ENCODE results near the gene LRRFIP2. TPM values are rescaled to one million over a fixed set of nuclear protein-coding genes. Genes with fewer than 3 reads are reported as not detected.
"Not testable (repeated sequence)": the region's sequence is repeated elsewhere in the genome, so short reads cannot be mapped to it uniquely, and the experiment has no call there.

LRRFIP2 gene
- total RNA-seq, 1 donor from 2014 or later, result 104 TPM

DNA sequence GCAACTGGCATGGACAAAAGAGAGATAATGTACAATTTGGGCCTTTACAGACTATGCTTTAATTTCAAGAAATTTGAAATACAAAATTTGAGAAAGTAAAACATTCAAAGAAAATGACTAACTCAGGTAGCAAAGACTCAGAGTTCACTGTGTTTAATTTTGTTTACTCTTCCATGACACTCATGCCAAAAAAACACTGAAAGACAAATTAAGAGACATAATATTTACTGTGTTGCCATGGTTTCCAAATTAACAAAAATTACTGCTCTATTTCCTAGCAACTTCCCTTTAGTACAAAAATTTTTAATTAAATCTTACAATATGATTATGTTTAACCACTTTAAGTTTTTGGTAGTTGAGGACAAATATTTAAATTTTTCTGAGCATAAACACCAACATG is 29.6 kb downstream of the LRRFIP2 start:
- peak; percentile 69 for DNase-seq (ENCODE audit: low read depth)

DNA sequence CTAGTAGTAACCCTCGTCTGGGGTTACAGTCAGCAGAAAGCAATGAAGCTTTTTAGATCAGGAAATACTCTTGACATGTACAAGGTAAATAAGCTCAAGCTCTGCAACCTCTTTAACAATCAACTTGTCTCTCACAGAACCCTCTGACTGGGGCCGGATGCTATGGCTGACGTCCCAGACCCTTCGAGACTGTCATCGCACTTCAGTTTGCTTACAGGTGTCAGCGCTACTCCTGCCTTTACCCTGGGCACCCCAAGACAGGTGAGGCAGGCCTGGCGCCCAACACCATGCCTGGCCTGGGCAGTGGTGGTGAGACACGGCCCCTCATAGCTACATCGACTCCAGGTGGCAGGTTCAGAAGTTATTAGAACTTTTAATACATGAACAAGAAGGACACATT is 30.6 kb downstream of the LRRFIP2 start:
- DNase-seq (ENCODE audit: low read depth), result no peak

DNA sequence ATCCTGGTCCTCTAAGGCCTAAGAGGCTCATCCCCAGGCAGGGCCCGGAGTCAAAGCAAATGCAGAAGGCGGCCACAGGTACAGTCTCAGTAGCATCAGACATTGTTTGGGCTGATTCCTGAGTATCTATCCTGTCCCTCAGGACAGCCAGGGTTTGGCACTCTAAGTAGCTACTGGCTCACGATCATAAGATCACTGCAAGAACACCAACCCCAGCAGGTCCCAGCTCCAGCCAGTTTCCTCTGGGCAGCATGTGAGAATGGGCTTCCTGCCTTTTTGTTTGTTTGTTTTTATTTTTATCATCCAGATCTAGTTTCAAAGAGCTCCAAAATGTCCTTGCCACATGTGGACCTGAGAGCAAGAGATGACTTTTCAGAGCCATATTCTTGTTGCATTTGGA is 32.7 kb downstream of the LRRFIP2 start:
- no peak for DNase-seq (ENCODE audit: low read depth)

DNA sequence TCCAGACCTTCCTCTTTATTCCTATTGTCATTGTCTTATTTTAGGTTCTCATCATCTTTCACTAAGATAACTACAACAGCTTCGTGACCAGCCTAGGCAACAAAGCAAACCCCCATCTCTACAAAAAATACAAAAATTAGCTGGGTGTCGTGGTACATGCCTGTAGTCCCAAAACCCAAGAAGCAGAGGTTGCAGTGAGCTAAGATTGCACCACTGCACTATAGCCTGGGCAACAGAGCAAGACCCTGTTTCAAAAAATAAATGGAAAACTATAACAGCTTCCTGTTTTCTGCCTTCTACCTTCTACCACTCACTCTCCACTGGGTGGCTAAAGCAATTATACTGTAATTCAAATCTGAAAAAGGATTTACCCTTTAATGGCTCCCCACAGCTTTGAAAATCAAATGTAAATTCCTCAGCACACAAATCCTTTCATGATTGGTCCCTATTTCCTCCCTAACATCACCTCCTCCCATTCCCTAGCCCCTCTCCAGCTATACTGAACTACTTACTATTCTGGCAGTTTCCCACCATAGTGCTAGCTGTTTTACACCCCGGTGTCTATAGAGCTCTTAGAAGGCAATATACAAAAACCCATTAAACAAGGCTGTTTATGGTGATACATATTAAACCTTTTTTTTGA is 33.4 kb downstream of the LRRFIP2 start:
- DNase-seq (ENCODE audit: low read depth), result no peak

DNA sequence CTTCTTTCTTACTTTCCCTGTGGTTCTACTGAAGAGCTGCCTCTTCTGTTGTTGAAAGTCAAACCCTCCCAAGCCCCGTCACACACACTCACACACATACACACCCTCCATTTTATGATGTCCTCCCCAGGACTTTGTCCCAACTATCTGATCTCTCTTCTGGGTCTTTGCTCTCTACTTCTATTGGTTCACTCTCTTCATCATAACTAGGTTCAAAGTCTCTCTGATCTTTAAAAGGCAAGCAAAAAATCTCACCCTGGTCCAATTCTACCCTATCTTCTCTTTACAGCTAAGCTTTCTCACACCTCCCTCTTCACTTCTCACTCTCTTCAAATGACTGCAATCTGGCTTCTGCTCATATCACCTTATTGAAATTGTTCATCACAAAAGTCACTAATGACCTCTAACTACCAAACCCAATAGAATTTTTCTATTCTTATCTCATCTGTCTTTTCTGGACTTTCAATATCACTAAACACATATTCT is 34.8 kb downstream of the LRRFIP2 start:
- DNase-seq (ENCODE audit: low read depth), result no peak

DNA sequence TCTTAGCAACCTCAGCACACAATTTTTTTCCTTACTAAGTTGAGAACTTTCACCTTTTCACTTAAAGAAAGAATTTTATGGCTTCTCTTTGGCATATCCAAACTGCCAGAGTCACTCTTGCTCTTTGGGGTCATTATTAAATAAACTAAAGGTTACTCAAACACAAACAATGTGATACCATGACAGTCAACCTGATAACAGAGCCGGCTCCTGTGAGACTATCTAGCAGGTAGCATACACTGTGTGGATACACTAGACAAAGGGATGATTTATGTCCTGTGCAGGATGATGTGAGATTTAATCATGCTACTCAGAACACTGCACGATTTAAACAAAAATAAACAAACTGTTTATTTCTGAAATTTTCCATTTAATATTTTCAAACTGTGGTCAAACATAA is 35.6 kb downstream of the LRRFIP2 start:
- DNase-seq (ENCODE audit: low read depth), result no peak

DNA sequence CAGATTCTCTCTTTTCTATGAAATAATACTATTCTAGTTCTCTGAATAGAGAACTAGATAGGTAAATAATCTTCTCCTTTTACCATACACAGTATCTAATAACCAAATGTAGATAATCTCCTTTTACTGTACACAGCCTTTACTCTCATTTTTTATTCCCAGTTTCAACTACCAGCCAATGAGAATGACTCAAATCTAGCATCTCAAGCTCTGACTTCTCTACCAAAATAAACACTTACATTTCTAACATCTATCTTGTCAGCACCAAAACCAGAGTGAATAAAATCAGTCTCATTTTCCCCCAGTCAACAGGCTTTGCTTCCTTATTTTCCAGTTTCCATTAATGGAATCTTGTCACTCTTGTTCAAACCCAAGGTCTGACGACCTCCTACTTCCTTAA is 36.9 kb downstream of the LRRFIP2 start:
- no peak for DNase-seq (ENCODE audit: low read depth)

DNA sequence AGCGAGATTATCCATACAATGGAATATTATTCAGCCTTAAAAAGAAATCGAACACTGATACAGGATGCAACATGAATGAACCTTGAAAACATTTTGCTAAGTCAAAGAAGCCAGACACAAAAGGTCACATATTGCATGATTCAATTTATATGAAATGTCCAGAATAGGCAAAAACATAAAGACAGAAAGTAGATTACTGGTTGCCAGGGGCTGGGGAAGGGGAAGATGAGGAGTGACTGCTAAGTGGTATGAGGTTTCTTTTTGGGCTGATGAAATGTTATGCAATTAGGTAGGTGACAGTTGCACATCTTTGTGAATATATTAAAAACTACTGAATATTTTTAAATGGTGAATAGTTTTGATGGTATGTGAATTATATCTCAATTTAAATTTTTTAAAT is 38.3 kb downstream of the LRRFIP2 start:
- no peak for DNase-seq (ENCODE audit: low read depth)

DNA sequence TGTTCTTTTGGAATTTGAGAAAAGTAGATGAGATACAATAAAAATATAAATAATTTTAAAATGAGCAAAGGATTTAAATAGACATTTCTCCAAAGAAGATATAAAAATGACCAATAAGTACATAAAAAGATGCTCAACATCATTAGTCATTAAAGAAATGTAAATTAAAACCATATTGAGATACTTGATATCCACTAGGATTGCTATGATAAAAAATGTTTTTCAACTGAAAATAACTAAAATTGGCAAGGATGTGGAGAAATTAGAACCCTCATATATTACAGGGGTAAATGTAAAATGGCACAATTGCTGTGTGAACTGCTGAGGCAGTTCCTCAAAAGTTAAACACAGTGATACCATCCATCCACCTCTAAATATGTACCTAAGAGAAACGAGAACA is 38.8 kb downstream of the LRRFIP2 start:
- no peak for DNase-seq (ENCODE audit: low read depth)

DNA sequence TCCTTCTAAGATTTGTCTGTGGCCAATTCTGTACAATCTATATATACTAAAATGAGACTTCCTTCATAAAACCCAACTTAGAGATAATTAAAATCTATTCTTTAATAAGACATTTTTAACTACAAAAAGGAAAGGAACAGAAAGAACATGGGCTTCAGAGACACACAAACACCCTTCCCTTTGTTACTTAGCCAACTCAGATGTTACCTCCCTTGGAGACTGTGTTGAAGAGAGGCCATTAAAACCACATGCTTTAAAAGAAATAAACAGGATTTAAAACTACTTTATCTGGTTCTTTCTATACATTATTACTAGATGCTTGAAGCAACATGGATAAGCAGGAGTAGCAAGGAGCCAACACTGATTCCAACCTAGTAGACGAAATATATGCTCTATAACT is 42.0 kb downstream of the LRRFIP2 start:
- no peak for DNase-seq (ENCODE audit: low read depth)

DNA sequence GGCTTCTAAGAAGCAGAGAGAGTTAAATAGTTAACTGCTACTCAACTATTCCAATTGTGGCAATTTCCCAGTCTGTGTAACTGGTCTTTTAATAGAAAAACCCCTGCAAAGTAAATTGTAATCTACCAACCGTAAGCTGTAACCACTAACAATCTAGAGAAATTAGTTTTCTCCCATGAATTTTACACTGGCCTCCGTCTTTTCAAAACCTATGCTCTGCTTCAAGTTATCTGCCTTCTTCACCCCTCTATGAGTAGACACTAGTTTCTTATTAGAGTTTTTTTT is 42.6 kb downstream of the LRRFIP2 start:
- DNase-seq (ENCODE audit: low read depth), result peak; percentile 22

DNA sequence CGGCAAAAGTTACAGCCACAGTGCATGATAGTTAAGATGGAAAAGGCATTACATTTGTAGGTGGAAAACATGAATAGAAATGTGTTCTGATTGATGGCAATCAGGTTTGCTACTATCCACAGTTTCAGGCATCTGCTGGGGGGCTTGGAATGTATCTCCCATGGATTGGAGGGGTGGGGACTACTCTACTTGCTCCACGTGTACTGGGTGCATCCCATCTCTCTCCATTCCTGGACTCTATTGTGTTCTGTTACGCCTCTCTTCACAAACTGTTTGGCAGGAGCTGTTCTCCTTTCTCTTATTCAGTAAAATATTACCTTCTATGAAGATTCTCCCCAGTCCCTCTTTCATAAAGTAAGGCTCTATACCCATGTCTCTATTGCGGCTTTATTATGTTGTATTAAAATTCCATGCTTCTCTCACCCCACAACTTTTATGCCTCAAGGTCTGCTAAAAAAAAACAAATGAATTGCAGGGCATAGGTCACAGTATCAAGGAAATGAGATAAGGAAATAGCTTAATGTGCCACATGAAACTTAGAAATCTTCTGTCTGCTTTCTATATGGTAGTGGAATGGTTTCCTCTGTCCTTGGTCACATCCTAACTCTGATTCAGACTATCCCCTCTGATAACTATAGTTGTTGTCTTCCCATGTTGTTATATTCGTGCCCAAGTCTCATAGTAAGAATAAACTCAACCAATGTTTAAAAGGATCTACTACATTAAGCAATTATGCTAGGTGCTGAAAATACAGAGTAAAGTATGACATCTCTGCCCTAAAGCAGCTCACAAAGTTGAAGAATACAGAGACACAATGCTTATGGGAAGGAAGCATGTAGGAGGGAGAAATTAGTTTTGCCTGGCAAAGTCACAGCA is 43.2 kb downstream of the LRRFIP2 start:
- DNase-seq (ENCODE audit: low read depth), result no peak

DNA sequence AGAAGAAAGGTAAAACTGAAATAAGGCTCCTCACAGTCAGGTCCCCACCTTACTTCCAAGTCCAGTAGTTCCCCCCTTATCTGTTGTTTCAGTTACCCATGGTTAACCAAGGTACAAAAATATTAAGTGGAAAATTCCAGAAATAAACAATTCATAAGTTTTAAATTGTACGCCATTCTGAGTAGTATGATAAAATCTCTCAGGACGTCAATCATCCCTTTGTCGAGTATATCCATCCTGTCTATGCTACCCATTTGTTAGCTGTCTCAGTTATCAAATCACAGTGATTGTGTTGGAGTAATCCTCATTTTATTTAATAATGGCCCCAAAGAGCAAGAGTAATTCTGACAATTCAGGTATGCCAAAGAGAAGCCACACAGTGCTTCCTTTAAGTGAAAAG is 43.9 kb downstream of the LRRFIP2 start:
- no peak for DNase-seq (ENCODE audit: low read depth)

DNA sequence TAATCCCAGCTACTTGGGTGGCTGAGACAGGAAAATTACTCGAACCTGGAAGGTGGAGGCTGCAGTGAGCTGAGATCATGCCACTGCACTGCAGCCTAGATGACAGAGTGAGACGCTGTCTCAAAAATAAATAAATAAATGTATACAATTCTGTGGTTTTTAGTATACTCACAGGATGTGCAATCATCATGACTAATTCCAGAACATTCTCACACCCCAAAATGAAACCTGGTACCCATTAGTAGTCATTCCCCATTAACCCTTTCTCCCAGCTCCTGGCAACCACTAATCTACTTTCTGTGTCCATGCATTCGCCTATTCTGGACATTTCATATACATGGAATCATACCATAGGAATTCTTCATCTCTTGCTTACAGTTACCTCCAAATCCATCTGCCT is 44.5 kb downstream of the LRRFIP2 start:
- no peak for DNase-seq (ENCODE audit: low read depth)

DNA sequence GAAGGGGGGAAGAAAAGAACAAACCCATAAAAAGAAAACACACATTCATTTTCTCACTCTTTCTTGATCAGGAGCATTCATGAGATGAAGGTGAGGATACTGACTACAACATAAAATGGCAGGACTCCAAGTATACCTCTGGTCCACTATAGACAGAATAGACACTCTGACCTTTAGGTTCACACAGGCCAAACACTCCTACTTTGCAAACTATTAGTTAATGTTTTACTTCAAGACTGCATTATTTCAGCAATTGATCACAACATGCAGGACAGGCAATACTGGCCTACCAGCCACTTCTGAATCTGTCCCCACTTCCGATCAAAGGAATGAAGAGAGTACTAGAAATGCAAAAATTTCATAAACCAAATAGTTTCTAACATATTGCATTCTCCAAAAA is 47.0 kb downstream of the LRRFIP2 start:
- DNase-seq (ENCODE audit: low read depth), result no peak

DNA sequence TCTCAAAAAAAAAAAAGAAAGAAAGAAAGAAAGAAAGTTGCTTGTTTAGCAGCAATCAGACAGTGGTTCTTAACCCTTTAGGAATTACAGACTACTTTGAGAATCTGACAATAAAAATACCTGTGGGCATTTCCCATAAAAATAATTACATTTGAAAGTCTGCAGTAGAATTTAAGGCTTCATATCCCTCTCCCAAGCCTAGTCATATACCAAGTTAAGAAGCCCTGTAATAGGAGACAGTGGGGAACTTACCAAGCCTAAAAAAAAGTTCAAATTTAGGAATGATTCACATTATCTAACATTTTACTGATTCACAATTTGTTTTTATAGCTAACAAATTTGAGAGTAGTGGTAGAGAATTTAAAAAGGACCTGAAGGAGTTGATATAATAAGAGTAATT is 47.5 kb downstream of the LRRFIP2 start:
- no peak for DNase-seq (ENCODE audit: low read depth)

DNA sequence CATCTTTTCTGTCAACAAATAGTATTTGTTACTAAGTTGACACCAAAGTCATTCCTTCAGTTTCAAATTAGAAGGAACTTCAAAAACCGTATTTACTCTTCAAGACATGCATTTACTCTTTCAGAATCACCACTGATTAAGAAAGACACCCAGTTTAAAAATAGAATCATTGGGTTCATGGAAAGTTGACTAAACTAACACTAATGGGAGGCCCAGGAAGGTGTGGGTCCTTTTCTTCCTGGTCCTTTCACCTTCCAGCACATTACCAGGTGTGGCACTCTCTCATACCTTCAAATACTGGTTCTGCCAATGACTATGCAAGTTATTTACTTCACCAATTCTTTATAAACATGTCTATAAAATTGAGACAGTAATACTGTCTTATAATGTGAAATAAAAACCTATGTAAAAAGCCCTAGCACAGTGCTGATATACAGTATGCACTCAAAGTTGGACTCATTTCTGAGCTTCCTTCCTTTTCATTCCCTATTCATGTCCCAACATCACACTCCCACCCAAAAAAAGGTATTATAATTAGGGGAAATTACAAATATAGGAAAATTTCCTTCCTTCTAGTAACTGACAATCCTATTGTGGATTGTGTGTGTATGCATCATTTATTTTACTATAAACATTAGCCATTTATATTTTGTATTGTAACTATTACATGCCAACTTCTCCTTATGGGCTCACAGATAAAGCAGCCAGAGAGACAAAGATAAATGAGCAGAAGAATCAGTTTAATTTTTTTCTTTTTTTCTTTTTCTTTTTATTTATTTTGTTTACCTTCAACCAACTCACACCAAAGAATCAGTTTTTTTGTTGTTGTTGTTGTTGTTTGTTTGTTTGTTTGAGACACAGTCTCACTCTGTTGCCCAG is 48.9 kb downstream of the LRRFIP2 start:
- peak; percentile 22 for DNase-seq (ENCODE audit: low read depth)

DNA sequence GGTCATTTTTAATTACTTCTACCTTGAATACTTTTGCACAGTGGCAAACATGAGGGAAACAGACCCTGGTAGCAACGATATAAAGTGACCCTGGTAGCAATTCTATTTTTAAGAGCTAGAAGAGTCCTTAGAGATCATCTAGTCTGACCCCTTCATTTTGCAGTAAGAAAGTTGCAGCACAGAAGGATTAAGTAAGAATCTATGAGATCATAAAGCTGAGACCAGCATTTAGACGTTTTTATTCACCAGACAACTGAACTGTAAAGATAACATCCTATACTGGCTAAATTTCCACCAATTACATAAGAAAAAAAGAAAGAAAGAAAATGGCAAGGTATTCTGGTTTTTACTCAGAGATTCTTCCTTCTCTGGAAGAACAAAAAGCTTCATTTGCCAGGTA is 49.9 kb downstream of the LRRFIP2 start:
- no peak for DNase-seq (ENCODE audit: low read depth)

DNA sequence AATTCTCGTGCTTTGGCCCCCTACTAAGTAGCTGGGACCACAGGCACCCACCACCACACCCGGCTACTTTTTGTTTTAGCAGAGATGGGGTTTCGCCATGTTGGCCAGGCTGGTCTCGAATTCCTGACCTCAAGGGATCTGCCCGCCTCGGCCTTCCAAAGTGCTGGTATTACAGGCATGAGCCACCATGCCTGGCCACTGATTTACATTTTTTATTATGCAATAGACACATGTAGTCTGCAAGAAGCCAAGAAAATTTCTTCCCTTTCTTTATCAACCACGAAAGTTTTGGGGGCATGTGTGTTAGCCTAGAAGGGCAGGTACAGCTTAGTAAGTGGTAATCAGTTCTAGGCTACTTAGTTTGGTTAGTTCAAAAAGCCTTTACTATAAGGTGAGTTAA is 51.1 kb downstream of the LRRFIP2 start:
- no peak for DNase-seq (ENCODE audit: low read depth)

DNA sequence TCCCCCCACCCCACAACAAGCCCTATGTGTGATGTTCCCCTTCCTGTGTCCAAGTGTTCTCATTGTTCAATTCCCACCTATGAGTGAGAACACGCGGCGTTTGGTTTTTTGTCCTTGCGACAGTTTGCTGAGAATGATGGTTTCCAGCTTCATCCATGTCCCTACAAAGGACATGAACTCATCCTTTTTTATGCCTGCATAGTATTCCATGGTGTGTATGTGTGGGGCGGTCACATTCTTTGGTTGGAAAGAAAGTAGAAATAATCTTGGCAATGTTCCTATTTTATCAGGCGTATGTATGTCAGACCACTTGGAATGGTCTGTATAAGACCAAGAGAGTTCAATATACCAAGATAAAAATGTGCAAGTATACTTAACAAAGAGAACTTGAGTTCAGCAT is 52.3 kb downstream of the LRRFIP2 start:
- not testable (repeated sequence) for DNase-seq (ENCODE audit: low read depth)

DNA sequence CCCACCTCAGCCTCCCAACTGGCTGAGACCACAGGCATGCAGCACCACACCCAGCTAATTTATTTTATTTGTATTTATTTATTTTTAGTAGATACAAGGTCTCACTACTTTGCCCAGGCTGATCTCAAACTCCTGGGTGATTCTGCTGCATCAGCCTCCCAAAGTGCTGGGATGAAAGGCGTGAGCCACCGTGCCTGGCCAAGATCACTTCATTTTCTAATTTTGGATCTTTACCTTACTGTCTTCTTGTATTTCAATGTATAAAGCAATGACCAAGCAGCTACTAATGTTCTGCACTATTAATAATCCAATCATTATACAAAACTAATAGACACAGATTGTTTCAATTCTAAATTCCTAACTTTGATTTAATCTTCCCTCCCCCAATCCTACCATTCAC is 56.2 kb downstream of the LRRFIP2 start:
- DNase-seq (ENCODE audit: low read depth), result no peak

DNA sequence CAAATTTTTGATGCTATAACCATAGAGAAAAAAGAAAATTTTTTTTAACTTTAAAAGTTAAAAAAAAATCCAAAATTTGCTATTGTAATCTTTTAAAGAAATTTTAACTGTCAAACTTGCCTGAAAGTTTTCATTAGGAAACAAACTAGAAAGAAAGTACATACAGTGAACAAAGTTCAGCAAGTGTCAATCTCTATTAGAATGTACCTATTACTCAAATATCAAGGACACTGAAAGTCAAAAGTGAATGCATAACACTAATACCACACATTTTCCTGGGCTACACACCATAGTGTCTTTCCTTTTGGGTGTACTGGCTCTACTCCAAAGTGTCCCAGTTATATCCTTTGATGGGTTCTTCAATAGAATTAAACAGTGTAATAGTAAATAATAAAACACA is 56.8 kb downstream of the LRRFIP2 start:
- no peak for DNase-seq (ENCODE audit: low read depth)

DNA sequence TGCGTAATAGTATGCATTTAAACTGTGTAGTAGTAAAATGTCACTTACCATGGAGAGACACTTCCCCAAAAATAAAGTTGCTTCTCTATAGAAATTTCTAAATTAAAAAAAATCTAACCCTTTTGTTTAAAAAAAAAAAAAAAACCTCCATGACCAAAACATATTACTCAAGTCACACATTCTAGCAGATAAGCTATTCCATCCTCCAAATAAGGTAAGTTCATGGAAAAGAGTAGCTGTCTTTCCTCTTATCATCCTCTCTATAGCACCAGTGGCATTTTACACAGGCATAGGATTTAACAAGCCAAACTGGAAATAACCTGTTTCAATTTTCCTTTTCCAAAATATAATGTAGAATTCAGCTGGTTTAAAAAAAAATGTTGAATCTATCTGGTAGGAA is 57.4 kb downstream of the LRRFIP2 start:
- DNase-seq (ENCODE audit: low read depth), result no peak
